KOPT-K1 (cell line): ENCODE results near the gene FXYD7.
A peak's percentile ranks its signal among the peaks of the same experiment; 100 is the strongest.

Source experiments
- H3K27ac ChIP-seq: fragments of 200-600 bp; sonication (generic); 2 replicates; pipeline ENCODE4 v1.5.1; 2016; ENCODE audit warnings: antibody characterized with exemption, mild to moderate bottlenecking, low read depth, low read length; ENCODE audit not compliant: poor library complexity, severe bottlenecking
- H3K36me3 ChIP-seq: fragments of 200-600 bp; sonication (generic); 2 replicates; pipeline ENCODE4 v1.5.1; 2017; ENCODE audit warnings: antibody characterized with exemption, mild to moderate bottlenecking, low read length, moderate library complexity; ENCODE audit not compliant: insufficient read depth
- H3K9me3 ChIP-seq: fragments of 200-600 bp; sonication (generic); 2 replicates; pipeline ENCODE4 v1.5.1; 2017; ENCODE audit warnings: antibody characterized with exemption, low read length, mild to moderate bottlenecking; ENCODE audit not compliant: insufficient read depth, poor library complexity, severe bottlenecking

Gene FXYD7

GRCh38 chr19:35156673-35157014 lies 13.6 kb downstream of the FXYD7 start:
- H3K9me3 ChIP-seq = peaks cover 8% of the 10 kb centered on the region
- H3K27ac ChIP-seq = no peak overlapping the region
- H3K36me3 ChIP-seq = peaks cover 51% of the 10 kb centered on the region

DNA sequence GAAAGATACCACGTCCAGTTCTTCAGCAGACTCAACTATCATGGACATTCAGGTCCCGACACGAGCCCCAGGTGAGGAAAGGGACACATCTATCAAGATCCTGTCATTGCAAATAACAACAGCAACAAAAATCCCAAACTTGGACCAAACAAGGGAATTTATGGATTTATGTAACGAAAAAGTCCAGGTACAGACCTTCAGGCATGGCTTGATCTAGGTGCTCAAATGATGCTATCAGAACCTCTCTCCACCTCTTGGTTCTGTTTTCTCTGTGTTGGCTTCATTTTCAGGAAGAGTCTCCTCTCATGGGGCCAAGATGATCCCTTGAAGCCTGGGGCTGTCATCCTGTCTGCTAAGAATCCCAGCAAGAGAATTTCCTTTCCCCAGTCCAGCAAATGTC lies 14.4 kb downstream of the FXYD7 start:
- H3K36me3 ChIP-seq = peaks cover 59% of the 10 kb centered on the region
- H3K27ac ChIP-seq = no peak overlapping the region
- H3K9me3 ChIP-seq = peaks cover 16% of the 10 kb centered on the region

DNA sequence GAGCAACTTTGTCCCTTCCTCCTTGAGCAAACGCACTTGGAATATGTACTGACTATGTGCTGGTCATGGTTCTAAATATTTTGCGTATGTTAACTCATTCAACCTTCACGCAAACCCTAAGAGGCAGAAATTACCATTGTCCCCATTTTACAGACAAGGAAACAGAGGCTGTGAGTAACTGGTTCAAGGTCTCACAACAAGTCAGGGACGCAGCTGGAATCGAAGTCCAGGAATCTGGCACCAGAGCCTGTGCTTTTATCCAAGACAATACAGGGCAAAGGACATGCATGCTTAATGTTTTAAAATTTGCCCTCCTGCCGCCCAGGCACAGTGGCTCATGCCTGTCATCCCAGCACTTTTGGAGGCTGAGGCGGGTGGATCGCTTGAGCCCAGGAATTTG lies 16.6 kb downstream of the FXYD7 start:
- Histone ChIP-seq H3K36me3 (peaks cover 81% of the 10 kb centered on the region), H3K9me3 (peaks cover 35% of the 10 kb centered on the region), H3K27ac (no peak overlapping the region)

GRCh38 chr19:35160629-35161433 lies 17.8 kb downstream of the FXYD7 start:
- Histone ChIP-seq H3K27ac (no peak overlapping the region), H3K9me3 (peaks cover 48% of the 10 kb centered on the region), H3K36me3 (peaks cover 93% of the 10 kb centered on the region)

DNA sequence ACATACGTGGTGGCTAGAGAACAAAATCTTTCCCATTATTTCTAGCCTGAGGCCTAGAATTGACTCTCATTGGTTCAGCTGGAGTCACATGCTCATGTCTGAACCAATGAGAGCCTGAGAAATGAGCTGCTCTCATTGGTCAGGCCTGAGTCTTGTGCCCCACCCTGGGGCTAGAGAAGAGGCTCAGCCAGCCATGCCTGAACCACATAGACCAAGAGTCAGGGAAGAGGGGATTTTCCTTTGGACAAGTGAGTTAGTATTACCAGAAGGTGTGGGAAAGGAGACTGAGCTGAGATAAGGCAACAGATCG lies 18.3 kb downstream of the FXYD7 start:
- peaks cover 98% of the 10 kb centered on the region for H3K36me3 ChIP-seq
- peaks cover 53% of the 10 kb centered on the region for H3K9me3 ChIP-seq
- no peak overlapping the region for H3K27ac ChIP-seq

- Histone ChIP-seq H3K36me3 (peaks cover 94% of the 10 kb centered on the region), H3K9me3 (peaks cover 57% of the 10 kb centered on the region), H3K27ac (no peak overlapping the region)
These were observed 19.6 kb downstream of the FXYD7 start for GRCh38 chr19:35162471-35163326.

GRCh38 chr19:35164418-35164817 lies 21.4 kb downstream of the FXYD7 start:
- H3K36me3 ChIP-seq = peaks cover 90% of the 10 kb centered on the region
- H3K9me3 ChIP-seq = peaks cover 57% of the 10 kb centered on the region
- H3K27ac ChIP-seq = no peak overlapping the region

DNA sequence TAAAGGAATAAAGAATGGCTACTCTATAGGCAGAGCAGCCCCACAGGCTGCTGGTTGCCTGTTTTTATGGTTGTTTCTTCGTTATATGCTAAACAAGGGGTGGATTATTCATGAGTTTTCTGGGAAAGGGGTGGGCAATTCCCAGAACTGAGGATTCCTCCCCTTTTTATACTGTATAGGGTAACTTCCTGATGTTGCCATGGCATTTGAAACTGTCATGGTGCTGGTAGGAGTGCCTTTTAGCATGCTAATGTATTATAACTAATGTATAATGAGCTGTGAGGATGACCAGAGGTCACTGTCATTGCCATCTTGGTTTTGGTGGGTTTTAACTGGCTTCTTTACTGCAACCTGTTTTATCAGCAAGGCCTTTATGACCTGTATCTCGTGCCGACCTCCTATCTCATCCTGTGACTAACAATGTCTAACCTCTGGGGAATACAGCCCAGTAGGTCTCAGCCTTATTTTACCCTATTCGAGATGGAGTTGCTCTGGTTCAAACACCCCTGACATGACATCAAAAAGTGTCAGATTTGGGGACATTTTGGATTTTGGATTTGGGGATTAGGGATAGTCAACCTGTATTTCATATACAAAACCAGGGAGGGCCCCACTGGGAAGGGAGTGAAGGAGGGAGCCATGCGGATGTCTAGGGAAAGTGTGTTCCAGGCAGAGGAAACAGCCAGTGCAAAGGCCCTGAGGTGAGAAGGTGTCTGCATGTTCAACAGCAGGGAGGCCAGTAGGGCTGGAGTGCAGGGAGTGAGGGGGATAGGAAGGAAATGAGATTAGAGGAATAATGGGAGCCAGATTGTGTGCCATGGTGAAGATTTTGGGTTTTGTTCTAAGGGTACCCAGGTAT lies 22.4 kb downstream of the FXYD7 start:
- Histone ChIP-seq H3K9me3 (peaks cover 57% of the 10 kb centered on the region), H3K36me3 (peaks cover 90% of the 10 kb centered on the region), H3K27ac (no peak overlapping the region)

- Histone ChIP-seq H3K36me3 (peaks cover 83% of the 10 kb centered on the region), H3K9me3 (peaks cover 52% of the 10 kb centered on the region), H3K27ac (peak overlapping the region; percentile 80)
These were observed 23.3 kb downstream of the FXYD7 start for GRCh38 chr19:35166100-35167063.

GRCh38 chr19:35167251-35168119 lies 24.4 kb downstream of the FXYD7 start:
- Histone ChIP-seq H3K9me3 (peaks cover 41% of the 10 kb centered on the region), H3K27ac (peak overlapping the region; percentile 80), H3K36me3 (peaks cover 72% of the 10 kb centered on the region)

DNA sequence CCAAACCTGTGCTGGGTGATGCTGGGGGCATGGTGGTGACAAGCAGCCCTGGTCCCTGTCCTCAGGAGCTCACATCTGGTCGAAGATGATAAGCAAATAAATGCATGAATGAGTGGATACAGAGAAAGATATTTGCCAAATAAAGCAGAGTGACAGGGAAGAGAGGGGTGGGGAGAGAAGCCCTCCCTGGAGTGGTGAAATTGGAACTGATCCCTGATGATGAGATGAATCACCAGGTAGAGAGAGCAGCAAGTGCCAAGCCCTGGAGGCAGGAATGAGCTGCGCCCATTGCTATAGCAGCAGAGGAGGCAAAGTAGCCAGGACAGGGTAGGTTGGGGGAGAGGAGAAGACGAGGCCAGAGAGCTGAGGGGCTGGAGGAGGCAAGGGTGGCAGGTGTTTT lies 25.1 kb downstream of the FXYD7 start:
- peaks cover 65% of the 10 kb centered on the region for H3K36me3 ChIP-seq
- H3K9me3 ChIP-seq = peaks cover 34% of the 10 kb centered on the region
- peak overlapping the region; percentile 80 for H3K27ac ChIP-seq

DNA sequence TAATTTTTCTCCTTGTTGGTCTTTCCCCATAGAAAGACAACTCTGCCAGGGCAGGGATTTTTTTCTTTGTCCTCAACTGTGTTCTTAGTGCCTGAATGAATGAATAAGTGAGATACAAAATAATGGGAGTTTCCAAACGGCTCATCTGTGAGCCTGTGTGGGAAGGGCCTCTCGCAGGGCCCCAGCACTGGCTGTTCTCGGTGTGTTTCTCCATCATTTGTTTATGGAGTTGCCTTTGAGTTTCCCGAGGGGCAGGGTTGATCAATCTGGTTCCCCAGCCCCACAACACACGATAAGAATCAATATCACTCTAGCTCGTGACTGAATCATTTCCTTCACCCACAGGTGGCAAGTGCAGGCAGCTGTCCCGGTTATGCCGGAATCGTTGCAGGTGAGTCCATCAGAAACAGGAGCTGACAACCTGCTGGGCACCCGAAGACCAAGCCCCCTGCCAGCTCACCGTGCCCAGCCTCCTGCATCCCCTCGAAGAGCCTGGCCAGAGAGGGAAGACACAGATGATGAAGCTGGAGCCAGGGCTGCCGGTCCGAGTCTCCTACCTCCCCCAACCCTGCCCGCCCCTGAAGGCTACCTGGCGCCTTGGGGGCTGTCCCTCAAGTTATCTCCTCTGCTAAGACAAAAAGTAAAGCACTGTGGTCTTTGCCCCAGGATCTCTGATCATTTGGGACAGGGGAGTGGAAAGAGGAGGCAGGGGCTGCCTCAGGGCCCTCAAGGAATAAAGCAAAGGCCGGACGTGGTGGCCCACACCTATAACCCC lies 26.4 kb downstream of the FXYD7 start:
- Histone ChIP-seq H3K36me3 (peaks cover 53% of the 10 kb centered on the region), H3K9me3 (peaks cover 24% of the 10 kb centered on the region), H3K27ac (no peak overlapping the region)
